ENCODE results near the gene HOXA10.
A peak's percentile ranks its signal among the peaks of the same experiment; 100 is the strongest.

The HOXA10 gene

DNA sequence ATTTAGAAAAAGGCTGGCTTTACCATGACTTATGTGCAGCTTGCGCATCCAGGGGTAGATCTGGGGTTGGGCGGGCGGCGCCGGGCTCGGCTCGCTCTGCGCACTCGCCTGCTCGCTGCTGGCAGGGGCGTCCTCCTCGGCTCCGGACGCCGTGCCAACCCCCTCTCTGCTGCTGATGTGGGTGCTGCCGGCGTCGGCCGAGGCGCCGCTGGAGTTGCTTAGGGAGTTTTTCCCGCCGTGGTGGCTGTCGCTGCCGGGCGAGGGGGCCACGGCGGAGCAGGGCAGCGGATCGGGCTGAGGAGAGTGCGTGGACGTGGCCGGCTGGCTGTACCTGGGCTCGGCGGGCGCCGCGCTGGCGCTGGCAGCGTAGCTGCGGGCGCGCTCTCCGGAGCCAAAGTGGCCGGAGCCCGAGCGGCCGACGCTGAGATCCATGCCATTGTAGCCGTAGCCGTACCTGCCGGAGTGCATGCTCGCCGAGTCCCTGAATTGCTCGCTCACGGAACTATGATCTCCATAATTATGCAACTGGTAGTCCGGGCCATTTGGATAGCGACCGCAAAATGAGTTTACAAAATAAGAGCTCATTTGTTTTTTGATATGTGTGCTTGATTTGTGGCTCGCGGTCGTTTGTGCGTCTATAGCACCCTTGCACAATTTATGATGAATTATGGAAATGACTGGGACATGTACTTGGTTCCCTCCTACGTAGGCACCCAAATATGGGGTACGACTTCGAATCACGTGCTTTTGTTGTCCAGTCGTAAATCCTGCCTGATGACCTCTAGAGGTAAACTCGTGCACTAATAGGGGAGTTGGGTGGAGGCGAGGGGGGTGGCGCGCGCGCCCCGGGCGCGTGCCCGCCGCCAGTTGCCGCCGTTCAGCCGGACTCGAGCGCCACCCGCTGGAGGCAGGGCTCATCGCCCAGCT lies 30.8 kb downstream of the HOXA10 start, which contains the start of gene HOXA5:
Gene HOXA5 (minus strand): TSS at position 659 of the 927 bp plus-strand sequence. CDS start 74 bp downstream, at position 585.
- peak; percentile 87 for DNase-seq

DNA sequence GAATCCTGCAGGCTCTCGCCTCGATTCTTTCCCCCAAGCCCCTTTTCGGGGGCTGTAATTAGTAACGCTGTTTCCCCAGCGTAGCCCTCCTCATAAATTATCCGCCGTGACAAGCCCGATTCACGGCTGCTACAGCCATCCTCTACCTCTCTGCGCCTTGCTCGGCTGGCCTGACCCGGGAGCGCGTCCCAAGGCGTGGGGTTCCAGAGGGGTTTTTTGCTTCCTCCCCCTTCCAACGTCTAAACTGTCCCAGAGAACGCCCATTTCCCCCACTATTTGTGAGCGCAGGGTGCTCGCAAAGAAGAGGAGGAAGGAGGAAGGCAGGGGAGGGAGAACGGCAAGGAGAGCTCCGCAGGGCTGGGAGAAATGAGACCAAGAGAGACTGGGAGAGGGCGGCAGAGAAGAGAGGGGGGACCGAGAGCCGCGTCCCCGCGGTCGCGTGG lies 31.5 kb downstream of the HOXA10 start:
- DNase-seq = no peak

DNA sequence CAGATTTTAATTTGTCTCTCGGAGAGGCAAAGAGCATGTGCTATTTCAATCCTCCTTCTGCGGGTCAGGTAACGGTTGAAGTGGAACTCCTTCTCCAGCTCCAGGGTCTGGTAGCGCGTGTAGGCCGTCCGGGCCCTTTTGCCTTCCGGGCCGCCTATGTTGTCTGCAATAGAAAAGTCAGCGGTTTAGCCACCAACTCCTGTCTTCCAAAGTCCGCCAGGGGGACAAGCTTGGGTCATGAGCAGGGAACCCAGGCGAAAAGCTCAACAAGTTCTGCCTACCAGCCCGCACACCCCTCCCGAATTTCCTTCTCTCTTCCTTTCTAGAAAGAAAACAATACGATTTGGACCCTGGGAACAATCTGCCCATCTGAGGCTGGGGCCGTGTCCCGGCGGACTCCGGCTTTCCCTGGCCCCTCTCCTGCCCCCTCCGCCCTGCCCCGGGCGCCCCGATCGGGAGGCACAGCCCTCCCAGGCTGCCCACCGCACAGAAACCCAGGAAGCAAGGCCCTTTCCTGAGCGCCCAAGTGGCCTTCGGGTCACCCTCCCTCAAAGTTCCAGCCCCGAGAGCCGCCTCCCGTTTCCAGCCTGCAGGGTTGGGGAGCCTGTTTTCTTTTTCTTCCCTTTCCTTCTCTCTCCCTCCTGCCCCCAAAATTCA lies 32.1 kb downstream of the HOXA10 start:
- no peak for DNase-seq

DNA sequence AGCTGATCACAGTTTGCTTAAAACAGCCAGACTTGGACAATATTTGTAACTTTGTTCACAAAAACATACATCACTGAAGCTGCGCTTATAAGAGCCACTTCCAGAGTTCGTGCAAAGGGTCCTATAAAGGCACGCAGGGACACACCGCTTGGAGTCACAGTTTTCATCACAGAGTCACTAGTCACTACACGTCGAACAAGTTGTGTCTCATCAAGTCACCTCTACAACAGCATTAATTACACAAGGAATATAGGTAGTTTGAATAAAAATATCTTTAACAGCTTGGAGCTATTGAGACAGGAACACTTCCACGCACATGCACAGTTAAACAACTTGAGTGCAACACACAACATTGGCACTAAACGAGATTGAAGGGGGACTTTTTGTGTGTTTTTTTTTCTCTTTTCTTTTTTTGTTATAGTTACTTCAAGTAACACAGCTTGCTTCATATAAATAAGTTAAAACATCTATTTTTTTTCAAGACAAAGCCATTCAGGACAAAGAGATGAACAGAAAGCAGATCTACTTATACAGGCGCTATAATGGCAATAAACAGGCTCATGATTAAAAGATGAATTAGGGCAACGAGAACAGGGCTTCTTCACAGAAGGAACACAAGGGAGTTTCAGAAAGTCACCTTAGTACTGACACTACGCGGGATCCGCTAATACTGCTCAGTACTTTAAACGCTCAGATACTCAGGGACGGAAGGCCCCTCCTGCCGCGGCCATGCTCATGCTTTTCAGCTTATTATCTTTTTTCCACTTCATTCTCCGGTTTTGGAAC lies 32.8 kb downstream of the HOXA10 start:
- DNase-seq = no peak

DNA sequence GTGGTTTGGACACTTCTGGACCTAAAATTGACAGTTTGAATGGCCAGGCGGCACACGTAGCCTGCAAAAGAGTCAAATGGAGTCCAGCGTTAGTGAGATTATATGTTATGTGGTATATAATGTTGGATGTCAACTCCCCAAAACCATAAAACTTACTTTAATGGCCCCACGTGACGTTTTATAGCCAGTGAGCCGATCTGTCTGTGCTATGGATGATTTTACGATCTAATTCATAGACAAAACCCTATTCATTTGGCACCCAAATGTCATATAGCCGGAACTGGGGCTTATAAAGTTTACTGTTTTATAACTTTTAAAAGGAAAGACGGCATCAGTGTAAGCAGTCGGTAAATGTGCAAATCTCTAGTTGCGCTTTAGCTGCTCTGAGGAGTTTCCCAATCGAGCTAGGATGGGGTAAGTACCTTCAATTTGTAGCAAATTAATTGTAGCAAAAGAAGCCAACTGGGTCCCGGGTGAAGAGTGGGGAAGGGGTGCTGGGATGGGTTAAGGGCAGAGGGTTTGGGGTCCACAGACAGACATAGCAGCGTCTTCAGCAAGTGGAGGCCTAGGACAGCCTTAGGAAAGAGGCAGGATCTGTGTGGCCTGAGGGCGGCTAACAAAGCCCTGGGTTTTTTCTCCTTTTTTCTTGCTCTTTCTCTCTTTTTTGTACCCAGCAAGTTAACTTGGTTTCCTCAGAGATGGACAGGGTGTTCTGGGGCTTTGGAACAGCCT lies 33.8 kb downstream of the HOXA10 start:
- no peak for DNase-seq

DNA sequence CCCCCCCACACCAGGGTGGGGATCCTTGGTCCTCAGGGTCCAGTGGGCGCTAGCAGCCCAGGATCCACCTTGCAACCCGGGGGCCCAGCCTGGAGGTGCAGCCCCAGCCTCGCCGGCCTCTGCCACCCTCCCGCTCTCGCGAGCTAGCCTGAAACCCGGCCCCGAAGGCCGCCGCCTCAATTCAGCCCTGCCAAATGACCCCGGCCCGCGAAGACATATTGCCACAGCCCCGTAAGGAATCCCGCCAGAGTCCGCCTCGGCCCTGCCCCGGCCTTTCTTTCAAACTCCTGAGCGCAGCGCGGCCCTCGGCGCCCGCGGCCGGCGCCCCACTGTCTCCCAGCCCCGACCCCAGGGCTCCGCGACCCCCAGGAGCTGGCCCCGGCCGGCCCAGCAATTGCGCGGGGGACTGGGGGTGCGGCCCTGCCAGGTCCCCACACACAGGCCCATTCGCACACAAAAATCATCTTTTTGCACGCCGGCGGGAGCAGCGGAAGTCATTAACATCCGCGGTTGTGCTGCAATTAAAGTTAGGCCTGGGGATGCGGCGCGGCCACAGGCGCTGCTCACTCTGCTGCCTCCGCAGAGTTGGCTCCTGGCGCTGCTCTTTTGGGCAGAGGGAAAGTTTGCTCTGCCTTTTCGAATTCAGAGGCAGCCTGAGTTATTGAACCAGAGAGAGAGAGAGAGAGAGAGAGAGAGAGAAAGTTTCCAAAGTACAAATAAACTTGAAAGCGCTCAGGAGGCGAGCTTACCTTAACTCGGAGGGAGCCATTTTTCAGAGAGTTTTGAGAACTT lies 34.6 kb downstream of the HOXA10 start:
- no peak for DNase-seq

DNA sequence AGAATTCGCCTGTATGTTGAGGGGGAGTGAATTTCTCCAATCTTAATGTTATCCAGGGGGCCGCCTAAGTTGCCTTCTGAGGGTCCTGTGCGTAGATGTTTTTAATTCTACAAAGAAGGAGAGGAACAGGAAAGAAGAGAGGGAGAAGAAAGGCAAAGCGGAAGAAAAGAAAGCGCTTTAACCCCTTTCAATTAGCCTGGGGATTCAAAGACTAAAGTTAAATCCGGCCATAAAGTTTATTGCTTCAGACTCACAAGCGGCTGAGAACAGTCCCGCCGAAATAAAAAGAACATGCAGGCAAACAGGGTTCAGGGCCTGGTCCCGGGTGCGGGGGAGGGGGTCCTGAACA lies 35.2 kb downstream of the HOXA10 start:
- no peak for DNase-seq

DNA sequence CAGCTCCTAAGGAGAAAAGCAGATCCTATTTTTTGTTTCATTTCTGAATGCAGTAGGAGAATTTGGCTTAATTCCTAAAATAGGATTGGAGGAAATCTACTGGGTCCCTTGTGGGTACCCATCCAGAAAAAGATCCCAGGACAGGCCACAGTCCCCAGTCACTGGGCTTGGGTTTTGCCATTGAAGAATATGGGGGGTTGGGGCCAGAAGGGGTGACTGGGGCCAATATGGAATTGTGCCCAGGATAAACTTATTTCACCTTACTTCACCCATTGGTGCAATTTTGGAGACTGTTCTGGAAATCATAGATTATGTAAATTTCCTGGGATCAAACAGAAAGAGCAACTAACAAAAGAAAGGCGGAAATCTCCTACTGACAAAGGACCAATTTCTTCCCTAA lies 35.6 kb downstream of the HOXA10 start:
- DNase-seq = no peak

DNA sequence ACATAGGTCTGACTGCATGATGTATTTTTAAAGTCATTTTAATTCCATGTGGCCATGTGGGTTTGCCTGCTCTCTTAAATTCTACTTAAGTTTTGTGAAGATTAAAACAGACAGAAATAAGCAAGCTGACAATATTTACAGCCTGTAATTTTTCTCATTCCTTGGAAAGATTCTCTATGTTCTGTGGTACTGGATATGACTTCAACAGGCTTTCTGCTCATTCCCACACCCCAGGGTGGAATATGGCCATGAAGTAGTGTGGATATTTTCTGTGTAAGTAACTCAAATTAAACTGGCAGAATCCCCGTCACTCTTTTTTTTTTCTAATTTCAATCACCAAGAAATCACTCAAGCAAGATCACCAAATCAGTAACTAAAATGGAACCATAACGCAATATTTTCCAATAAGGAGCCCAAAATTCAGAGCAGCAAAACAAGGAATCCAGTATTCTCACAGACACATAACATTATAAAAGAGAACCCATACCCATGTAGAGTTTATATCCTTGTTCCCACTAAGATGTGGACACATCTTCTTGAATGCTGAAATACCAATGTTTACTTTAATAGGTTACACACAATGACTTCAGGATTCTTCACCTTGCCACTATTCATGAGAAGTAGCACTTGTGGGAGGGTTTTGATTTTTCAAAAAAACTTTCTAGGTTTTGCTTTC lies 36.3 kb downstream of the HOXA10 start:
- DNase-seq = no peak

DNA sequence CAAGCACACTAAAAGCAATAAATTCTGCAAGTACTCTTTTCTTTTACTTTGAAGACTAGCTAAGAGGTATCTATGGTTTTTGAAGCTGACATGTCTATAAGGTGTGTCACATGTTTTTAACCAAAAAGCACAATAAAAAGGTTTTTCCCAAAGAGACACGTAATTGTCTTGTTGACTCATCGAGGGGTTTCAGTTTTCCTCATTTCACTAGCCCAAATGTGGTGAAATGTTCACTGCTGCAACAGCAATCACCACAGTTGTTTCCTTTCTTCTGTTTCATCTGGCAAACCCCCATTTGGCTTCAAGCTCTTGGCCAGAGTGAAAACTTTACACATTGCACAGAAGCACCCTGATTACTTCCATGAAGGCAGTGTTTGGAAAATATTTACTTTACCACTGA lies 39.7 kb downstream of the HOXA10 start:
- DNase-seq = no peak

DNA sequence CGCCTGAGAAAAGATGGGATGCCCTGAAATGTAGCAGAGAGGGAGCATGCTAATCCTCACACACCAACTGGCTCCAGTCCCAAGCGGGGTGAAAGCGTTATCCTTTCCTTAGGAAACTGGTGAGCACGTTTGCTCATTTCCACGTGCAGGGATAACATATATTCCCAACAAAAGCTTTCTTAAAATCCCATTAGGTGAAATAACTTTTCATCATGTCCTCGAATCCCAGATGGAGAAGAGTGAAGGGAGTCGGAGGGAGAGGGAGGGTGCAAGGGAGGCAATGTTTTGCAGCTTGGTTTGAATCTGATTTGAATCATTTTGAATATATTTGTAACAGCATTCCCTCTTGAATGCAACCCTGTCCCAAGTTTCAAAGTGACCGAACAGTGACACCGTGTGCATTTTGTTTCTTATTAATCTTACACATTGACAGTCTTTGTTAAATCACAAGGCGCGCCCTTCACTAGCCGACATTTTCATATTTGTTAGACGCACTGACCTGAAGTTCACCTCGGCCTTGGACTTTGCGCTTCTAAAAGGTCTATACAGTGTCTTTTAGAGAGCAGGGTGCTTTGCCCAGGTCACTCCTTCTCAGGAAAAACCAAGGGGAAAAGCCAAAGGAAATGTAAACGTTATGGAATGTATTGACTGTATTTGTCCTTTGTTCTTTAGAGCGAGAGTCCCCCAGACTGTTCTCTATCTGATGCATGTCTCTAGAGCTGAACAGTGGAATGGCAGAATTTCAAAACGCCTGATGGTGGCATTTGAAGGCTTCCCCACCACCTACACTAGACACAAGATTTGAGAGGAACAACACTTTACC lies 40.5 kb downstream of the HOXA10 start:
- no peak for DNase-seq

DNA sequence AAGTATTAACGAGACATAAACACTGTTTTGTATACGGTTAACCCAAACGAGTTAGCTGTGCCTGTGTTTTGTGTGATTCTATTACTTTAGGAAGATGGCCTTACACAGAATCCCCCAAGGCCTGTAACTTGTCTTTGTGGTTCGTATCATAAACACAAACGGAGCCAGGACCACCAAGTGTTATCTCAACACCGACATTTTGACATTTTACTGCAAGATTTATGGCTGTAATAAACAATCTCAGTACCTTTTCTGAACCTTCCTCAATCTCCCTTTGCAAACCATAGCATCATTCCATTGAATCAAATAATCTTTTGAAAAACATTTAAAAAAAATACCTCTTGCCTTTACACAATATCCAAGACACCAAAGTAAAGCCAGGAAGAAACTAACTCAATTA lies 41.1 kb downstream of the HOXA10 start:
- DNase-seq = no peak

DNA sequence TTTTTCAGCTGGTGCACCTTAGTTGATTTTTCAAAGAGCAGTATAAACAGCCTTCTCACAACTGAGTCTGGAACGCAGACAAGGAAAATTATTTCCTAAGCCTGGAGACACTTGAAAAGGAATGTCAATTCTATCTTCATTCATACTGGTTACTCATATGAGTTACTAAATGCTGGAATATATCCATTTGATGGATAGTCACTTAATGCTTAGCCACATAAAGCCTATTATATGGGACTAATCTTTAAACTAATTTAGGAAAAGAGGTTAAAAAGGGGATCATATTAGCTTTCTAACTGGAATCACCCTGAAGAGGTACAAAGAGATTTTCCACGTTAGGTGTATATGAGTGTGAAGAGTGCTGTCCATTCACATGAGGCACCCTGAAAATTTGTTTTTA lies 41.9 kb downstream of the HOXA10 start:
- no peak for DNase-seq

DNA sequence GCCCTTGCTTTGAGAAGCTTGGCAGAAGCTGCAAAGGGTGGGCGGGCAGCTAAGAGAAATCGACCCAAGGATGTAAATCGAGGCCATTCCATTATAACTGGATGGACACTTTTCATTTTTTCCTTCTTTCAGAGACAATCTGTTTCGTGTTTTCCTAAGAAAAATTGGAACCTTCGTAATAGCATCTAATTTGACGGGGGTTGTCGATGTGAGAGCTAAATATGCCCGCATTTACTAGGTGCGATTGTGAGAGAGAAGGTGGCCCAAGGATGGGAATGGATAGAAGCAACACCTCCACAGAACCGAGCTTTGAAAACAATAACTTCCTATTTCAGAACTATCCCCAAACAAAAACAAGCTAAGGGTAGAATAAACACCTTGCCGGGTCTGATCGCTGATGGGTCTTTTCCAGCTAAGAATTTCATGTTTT lies 42.7 kb downstream of the HOXA10 start:
- DNase-seq = no peak

DNA sequence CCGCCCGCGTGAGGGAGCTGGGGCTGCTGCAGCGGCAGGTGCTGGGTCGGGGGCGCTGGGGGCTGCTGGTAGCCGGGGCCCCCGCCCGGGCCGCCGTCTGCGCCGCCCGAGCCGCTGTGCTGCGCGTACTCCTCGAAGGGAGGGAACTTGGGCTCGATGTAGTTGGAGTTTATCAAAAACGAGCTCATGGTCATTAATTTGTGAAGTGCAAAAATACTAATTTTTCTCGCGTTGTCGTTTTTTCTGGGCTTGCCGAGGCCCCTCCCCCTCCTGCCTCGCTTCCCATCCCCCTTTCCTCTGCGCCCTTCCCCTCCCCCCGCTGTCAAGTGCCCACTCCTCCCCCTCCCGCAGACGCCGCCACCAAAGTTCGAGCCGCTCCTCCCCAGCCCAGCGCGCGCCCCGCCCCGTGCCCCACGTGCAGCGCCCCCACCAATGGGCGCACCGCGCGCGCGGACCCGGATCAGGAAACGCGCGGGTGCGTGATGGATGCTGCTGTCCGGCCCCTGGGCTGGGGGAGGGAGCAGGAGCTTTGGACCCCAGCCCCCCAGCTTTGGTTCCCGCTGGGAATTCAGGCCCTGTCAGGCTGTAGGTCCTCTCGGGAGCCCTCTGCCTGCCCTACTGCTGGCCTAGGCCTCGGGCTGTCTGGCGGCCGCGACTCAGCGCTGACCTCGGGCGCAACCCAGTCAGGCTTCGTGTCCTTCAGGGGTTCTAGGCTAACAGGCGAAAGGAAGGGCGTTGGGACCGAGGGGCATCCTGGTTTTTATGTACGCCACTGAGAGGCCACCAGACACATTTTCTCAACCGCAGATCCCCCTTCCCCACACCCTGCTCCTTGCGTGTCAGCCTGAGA lies 43.4 kb downstream of the HOXA10 start, which contains the start of gene HOXA4:
Gene HOXA4 (minus strand): TSS at position 218 of the 850 bp plus-strand sequence. CDS start 24 bp downstream, at position 194.
- no peak for DNase-seq

DNA sequence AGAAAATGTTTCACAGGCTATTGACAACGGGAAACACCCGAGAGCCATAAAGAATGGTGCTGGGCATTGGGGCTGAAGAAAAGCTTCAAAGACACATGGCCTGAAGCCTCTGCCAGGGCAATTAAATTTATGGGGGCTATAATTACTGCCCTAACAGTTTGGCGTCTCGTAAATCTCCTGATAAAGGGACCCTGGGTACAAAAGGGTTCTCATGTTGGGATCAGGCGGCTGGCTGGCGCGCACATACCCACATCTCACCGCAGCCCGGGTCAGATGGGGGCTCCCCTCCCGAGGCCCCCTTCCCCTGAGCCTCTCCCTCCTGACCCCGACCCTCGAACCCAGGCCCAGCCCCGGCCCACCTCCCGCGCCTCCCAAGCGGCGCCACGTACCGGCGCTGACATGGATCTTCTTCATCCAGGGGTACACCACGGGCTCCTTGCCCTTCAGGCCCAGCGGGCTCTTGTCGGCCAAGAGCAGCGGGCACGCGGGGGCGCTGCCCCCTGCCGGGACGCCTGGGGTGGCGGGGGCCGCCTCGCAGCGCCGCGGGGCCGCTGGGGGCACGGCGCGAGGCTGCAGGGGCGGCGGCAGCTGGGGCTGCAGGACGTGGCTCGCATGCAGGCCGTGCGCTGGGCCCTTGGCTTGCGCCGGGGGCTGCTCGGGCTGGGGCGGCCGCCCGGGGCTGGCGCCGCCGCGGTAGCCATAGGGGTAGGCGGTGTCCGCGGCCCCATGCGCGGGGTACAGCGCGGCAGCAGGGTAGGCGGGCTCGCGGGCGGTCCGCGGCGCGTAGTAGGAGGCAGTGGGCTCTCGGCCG lies 44.2 kb downstream of the HOXA10 start:
- no peak for DNase-seq

DNA sequence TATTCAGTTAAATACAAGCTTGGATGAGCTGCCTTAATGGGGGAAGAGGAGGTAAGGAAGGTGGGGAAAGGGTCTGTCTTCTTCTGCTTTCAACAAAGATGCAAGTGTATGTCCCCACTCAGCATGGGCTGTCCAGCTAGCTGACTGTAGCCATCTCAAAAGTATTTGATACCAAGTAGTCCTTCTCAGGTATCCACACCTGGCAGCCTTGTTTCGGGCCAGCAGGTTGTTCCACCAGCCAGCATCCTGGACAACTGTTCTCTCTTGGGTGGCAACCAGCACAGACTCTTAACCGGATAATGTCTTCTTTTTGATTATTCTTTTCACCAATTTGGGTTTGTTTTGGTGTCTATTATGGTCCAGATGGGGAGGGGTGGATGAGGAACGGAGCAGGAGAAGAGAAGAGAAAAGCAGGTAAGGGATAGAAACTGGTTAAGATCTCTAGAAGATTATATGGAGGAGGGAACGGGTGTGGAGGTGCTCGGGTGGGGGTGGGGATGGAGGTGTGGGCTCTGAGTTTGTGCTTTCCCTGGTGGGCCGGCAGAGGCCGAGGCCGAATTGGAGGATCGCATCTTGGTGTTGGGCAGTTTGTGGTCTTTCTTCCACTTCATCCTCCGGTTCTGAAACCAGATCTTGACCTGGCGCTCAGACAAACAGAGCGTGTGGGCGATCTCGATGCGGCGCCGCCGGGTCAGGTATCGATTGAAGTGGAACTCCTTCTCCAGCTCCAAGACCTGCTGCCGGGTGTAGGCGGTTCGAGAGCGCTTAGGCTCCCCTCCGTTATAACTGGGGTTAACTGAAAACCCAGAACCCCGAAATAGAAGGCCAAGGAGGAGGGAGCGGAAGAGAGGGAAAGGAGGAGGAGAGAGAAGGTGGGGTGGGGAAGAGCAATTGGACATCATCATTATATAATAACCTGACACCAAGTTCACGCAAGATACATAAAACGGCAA lies 45.1 kb downstream of the HOXA10 start:
- no peak for DNase-seq
